ENCODE data around the gene DNAH2.

DNA sequence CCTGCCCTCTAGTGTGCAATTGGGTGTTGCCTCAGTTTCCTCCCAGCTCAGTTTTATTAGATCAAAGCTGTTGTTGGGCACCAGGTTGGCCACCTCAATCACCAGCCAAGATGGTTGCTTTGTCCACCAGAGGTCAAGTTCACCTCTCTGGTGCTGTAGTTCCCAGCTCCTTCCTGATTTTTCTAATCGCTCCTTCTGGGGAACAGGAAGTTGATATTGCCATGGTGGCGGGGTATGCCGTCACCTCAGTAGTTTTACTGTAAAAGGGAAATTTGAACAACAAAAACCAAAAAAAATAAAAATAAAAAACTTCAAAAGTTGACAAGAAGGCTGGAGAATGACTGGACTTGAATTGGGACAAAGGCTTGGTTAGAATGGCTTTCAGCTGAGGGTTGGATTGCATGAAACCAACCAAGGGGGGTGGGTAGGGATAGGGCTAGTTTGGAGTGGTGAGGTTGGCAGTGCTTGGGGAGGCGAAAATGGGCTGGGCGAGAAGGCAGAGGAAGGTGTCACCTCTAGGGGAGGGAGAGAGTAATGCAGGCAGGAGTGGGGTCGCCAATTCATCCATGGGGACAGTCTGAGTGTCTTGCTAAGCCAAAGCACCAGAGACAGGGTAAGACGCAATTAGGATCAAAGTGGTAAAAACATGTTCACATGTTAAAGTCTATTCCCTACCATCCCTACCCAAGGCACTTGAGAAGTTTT lies 6.3 kb upstream of the DNAH2 start:
- TF ChIP-seq POLR2AphosphoS5 (IDR thresholded peaks at IDR 0.05; ENCODE audit: low read depth, low read length) = no peak
- TF ChIP-seq NRF1 (IDR thresholded peaks at IDR 0.05; ENCODE audit: low read depth, low read length) = no peak
- TF ChIP-seq NANOG (IDR thresholded peaks at IDR 0.05; ENCODE audit: insufficient read depth, low read depth, low read length, poor library complexity, severe bottlenecking) = no peak
- TF ChIP-seq, protein P1, sequence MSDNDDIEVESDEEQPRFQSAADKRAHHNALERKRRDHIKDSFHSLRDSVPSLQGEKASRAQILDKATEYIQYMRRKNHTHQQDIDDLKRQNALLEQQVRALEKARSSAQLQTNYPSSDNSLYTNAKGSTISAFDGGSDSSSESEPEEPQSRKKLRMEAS (IDR thresholded peaks at IDR 0.05) = no peak
- TF ChIP-seq, protein P2, sequence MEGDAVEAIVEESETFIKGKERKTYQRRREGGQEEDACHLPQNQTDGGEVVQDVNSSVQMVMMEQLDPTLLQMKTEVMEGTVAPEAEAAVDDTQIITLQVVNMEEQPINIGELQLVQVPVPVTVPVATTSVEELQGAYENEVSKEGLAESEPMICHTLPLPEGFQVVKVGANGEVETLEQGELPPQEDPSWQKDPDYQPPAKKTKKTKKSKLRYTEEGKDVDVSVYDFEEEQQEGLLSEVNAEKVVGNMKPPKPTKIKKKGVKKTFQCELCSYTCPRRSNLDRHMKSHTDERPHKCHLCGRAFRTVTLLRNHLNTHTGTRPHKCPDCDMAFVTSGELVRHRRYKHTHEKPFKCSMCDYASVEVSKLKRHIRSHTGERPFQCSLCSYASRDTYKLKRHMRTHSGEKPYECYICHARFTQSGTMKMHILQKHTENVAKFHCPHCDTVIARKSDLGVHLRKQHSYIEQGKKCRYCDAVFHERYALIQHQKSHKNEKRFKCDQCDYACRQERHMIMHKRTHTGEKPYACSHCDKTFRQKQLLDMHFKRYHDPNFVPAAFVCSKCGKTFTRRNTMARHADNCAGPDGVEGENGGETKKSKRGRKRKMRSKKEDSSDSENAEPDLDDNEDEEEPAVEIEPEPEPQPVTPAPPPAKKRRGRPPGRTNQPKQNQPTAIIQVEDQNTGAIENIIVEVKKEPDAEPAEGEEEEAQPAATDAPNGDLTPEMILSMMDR (IDR thresholded peaks at IDR 0.05; ENCODE audit: control extremely low read depth in 1 of 3, insufficient read depth in 1 of 3, low read depth in 1 of 3, low read length in 3 of 3) = peak; percentile 47 to 84 (median 76); a peak in 3 of 4 replicates
- TF ChIP-seq POLR2A (IDR thresholded peaks at IDR 0.05; ENCODE audit: control extremely low read depth in 1 of 2, low read depth in 2 of 2, low read length in 2 of 2) = no peak
- TF ChIP-seq EGR1 (IDR thresholded peaks at IDR 0.05; ENCODE audit: borderline replicate concordance, low read depth, low read length) = no peak
- TF ChIP-seq SP2 (IDR thresholded peaks at IDR 0.05; ENCODE audit: low read length) = no peak
- no peak for TF ChIP-seq SP4 (IDR thresholded peaks at IDR 0.05; ENCODE audit: low read length)
- TF ChIP-seq SIN3A (conservative IDR thresholded peaks at IDR 0.05 in 1 of 2, IDR thresholded peaks at IDR 0.05 in 1 of 2; ENCODE audit: low read depth in 1 of 2, low read length in 2 of 2) = no peak
- TF ChIP-seq EZH2 (IDR thresholded peaks at IDR 0.05; ENCODE audit: low read depth, low read length, severe bottlenecking) = no peak
- TF ChIP-seq, protein P3, sequence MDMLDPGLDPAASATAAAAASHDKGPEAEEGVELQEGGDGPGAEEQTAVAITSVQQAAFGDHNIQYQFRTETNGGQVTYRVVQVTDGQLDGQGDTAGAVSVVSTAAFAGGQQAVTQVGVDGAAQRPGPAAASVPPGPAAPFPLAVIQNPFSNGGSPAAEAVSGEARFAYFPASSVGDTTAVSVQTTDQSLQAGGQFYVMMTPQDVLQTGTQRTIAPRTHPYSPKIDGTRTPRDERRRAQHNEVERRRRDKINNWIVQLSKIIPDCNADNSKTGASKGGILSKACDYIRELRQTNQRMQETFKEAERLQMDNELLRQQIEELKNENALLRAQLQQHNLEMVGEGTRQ (IDR thresholded peaks at IDR 0.05; ENCODE audit: low read length) = no peak
